ENCODE results near the gene DDAH1.

Gene DDAH1

DNA sequence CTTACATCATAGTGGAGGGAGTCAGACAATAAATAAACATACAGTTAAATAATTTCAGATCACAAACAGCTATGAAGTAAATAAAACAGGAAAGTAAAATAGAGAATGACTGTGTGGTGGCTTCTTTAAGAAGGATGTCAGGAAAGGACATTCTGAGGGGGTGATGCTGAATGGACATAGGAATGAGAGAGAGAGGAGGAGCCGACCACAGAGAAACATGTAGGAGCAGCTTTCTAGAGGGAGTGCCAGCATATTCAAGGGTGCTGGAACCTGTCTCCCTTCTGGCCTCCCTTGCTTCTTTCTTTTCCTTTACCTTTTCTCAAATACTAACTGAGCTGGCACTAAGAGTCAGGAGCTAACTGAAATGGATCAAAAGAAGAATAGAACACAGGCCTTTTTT is 168.0 kb downstream of the DDAH1 start:
- Histone ChIP-seq H4K20me1 (ENCODE audit: low read depth, low read length) (no peaks in the 10 kb centered on the region), H3K4me2 (ENCODE audit: low read depth, low read length, poor library complexity, severe bottlenecking) (no peak overlapping the region), H3K79me2 (ENCODE audit: insufficient read depth, low read length) (no peaks in the 10 kb centered on the region), H3K36me3 (ENCODE audit: low read length) (no peaks in the 10 kb centered on the region), H3F3A (ENCODE audit: insufficient read depth) (no peaks in the 10 kb centered on the region), H3K9me2 (replicated peaks; ENCODE audit: insufficient read depth, low read length) (no peaks in the 10 kb centered on the region), H3K4me3 (ENCODE audit: insufficient read depth, low read length, poor library complexity, severe bottlenecking) (no peak overlapping the region), H3K9me3 (ENCODE audit: insufficient read depth, low read length) (no peaks in the 10 kb centered on the region), H3K27ac (ENCODE audit: low read depth, low read length) (no peak overlapping the region), H2AFZ (ENCODE audit: low read depth, low read length, severe bottlenecking) (no peak overlapping the region), H3K27me3 (ENCODE audit: low read length) (no peaks in the 10 kb centered on the region), H3K9ac (ENCODE audit: low read length) (no peak overlapping the region)
- TF ChIP-seq CTCF (IDR thresholded peaks at IDR 0.05; ENCODE audit: insufficient read depth, low read length, poor library complexity, severe bottlenecking): no peak
- TF ChIP-seq EZH2phosphoT487 (conservative IDR thresholded peaks at IDR 0.05; ENCODE audit: low read length): no peak

- Histone ChIP-seq H3K27me3 (ENCODE audit: low read length) (no peaks in the 10 kb centered on the region), H3F3A (ENCODE audit: insufficient read depth) (no peaks in the 10 kb centered on the region), H3K4me3 (ENCODE audit: insufficient read depth, low read length, poor library complexity, severe bottlenecking) (no peak overlapping the region), H3K9me2 (replicated peaks; ENCODE audit: insufficient read depth, low read length) (no peaks in the 10 kb centered on the region), H3K9ac (ENCODE audit: low read length) (no peak overlapping the region), H3K4me2 (ENCODE audit: low read depth, low read length, poor library complexity, severe bottlenecking) (no peak overlapping the region), H3K27ac (ENCODE audit: low read depth, low read length) (no peak overlapping the region), H2AFZ (ENCODE audit: low read depth, low read length, severe bottlenecking) (no peak overlapping the region), H4K20me1 (ENCODE audit: low read depth, low read length) (no peaks in the 10 kb centered on the region), H3K79me2 (ENCODE audit: insufficient read depth, low read length) (no peaks in the 10 kb centered on the region), H3K9me3 (ENCODE audit: insufficient read depth, low read length) (no peaks in the 10 kb centered on the region), H3K36me3 (ENCODE audit: low read length) (no peaks in the 10 kb centered on the region)
- TF ChIP-seq CTCF (IDR thresholded peaks at IDR 0.05; ENCODE audit: insufficient read depth, low read length, poor library complexity, severe bottlenecking) (no peak), EZH2phosphoT487 (conservative IDR thresholded peaks at IDR 0.05; ENCODE audit: low read length) (no peak)
These were observed 169.3 kb downstream of the DDAH1 start for GRCh38 chr1:85295654-85296053.

DNA sequence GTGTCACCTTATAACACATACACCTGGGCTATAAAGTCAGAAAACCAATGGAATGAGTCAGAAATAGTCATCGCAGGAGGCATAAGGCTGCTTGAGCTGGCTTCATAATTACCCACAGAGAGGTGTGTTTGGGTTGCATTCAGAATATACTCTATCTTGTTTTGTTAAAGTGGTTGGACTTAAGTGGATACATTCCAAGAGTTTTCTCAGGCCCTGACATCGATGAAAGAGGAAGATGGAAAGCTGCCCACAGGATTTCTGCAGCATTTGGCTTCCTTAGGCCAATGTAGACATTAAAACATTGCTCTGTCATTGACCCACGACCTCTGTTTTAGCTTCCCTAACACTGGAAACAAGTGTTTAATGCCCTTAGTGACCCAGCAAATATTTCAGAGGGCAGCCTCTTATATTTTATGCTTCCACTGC is 169.9 kb downstream of the DDAH1 start:
- H3K4me2 ChIP-seq (ENCODE audit: low read depth, low read length, poor library complexity, severe bottlenecking): no peak overlapping the region
- H2AFZ ChIP-seq (ENCODE audit: low read depth, low read length, severe bottlenecking): no peak overlapping the region
- no peaks in the 10 kb centered on the region for H3K36me3 ChIP-seq (ENCODE audit: low read length)
- H3K9ac ChIP-seq (ENCODE audit: low read length): no peak overlapping the region
- H3F3A ChIP-seq (ENCODE audit: insufficient read depth): no peaks in the 10 kb centered on the region
- TF ChIP-seq EZH2phosphoT487 (conservative IDR thresholded peaks at IDR 0.05; ENCODE audit: low read length) (no peak), CTCF (IDR thresholded peaks at IDR 0.05; ENCODE audit: insufficient read depth, low read length, poor library complexity, severe bottlenecking) (no peak)
- H3K4me3 ChIP-seq (ENCODE audit: insufficient read depth, low read length, poor library complexity, severe bottlenecking): no peak overlapping the region
- H3K27me3 ChIP-seq (ENCODE audit: low read length): no peaks in the 10 kb centered on the region
- H3K9me3 ChIP-seq (ENCODE audit: insufficient read depth, low read length): no peaks in the 10 kb centered on the region
- H3K27ac ChIP-seq (ENCODE audit: low read depth, low read length): no peak overlapping the region
- H3K79me2 ChIP-seq (ENCODE audit: insufficient read depth, low read length): no peaks in the 10 kb centered on the region
- no peaks in the 10 kb centered on the region for H4K20me1 ChIP-seq (ENCODE audit: low read depth, low read length)
- H3K9me2 ChIP-seq (replicated peaks; ENCODE audit: insufficient read depth, low read length): no peaks in the 10 kb centered on the region

All from SU-DHL-6 (cell line).